ENCODE measurements around the gene OR2T5.
"Not testable (repeated sequence)": the region's sequence is repeated elsewhere in the genome, so short reads cannot be mapped to it uniquely, and the experiment has no call there.

GRCh38 chr1:248456635-248457034, 31.8 kb upstream of the OR2T5 start:
- TF ChIP-seq CTCF (IDR thresholded peaks at IDR 0.05); POLR2AphosphoS5 (IDR thresholded peaks at IDR 0.05; ENCODE audit: low read depth, low read length); REST (IDR thresholded peaks at IDR 0.05; ENCODE audit: insufficient read depth in 1 of 2, low read depth in 2 of 2, low read length in 1 of 2): not testable (repeated sequence)

Data from Panc1 (cell line).